Stimulated activated CD4-positive, alpha-beta T cell treated with anti-CD3 and anti-CD28 coated beads, Interleukin-15, amount 100 ng/mL, for 1 hour (primary cell): ENCODE data around the gene FAM227B.
"Not testable (repeated sequence)": the region's sequence is repeated elsewhere in the genome, so short reads cannot be mapped to it uniquely, and the experiment has no call there.

Source experiments
- DNase-seq, 2 donors: peaks; one replicate each; pipeline ENCODE4 v3.0.0-alpha.2; 2020; ENCODE audit warnings: low read depth in 1 of 2, low spot score in 1 of 2

Gene FAM227B

DNA sequence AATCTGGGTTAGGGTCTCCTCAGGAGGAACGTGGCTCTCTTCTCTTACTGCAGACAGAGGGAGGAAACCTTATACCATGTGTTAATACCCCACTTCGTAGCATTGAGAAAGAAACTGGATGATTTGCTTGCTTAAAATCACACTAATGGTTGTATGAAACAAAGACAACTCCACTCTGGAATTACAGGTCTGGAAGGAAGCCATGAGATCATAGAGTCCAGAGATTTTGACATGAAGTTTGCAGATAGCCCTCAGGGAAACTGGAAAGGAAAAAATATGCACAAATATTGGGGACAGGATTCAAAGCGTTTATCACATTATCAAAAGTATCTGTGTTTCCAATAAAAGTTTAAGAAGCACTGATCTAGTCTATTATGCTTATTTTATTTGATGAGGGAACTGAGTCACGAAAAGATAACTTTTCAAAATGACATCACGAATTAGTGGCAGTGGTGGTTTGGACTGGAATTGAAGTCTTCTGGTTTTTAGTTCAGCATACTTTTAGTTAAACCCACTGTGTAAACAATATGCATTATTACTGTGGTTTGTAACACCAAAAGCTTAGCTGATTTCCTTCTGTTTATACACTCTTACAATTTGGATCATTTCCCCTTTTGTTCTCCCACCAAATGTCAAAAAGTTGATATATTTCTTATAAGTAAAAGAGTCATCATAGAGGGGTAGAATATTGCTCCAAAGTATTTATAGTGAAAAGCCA is 180.8 kb downstream of the FAM227B start:
- no peak for DNase-seq

DNA sequence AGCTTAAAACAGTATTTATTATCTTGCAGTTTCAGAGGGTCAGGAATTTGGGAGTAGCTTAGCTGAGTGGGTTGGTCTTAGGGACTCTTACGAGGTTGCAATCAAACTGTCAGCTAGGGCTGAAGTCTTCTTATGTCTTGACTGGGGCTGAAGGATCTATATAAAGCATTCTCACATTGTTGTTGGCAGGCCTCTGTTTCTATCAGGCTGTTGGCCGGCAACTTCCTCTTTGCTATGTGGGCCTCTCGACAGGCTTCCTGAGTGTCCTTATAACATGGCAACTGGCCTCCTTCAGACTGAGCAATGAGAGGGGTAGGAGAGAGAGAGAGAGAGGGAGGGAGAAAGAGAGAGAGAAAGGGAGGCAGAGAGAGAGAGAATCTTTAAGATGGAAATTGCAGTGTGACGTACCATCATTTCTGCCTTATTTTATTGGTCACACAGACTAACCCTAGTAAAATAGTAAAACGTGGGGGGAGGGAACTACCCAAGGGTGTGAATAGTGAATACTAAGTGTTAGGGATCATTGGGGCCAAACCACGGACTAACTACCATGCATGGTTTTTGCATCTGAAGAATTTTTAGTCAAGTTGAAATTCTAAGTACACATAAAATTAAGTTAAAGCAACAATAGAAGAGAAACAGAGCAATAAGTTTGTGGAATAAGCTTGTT is 181.5 kb downstream of the FAM227B start:
- no peak for DNase-seq

DNA sequence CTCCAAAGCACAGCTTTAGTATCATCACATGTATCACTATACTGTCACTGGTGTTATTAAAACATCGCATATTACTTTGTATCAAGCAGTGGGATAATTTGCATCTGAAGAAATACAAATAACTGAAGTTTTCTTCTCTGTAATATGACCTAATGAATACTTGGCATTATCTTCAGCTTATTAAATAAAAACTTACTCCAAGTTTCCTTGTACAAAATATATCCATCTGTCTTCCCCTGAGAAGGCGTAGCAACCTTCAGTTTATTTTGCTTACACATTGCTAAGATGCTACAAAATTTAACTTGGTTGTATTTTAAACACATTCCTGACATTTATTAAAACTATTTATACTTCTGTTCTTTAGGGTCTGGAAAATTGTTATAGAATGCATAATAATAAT is 183.9 kb downstream of the FAM227B start:
- no peak for DNase-seq

DNA sequence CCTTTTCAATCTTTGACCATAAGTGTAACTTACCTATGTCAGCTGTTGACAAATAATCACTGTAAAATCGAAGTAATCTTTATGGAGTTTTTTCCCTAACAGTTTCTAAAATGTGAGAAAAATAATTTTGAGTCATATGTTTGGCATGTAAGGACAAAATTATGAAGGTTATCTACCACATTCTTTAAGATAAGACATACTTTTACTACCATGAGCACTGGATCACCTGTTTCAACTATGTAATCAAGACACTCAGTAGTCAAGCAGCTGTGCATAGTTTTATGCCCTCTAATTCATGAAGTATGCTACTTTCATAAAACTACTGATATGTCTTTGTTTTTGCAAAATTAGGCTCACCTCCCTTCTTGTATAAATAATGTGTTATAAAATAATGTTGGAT is 185.4 kb downstream of the FAM227B start:
- DNase-seq, result no peak

DNA sequence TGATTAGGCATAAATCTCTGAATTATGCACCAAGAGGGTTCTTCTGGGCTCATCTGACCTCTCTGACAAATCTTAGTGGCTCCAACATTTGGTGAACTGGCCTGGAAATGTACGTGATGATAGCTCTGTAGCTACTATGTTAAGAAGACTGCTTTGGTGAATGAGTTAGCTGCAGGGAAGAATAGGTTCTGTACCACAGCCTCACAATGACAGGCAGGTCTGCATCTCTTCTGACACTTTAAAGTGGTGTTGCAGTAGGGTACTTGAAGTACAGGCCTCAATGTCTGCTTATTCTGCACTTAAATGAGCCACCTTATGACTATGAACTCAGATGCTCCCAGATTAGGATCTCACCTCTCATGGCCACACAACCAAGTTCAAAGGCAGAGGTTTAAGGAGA is 190.6 kb downstream of the FAM227B start:
- DNase-seq, result no peak

DNA sequence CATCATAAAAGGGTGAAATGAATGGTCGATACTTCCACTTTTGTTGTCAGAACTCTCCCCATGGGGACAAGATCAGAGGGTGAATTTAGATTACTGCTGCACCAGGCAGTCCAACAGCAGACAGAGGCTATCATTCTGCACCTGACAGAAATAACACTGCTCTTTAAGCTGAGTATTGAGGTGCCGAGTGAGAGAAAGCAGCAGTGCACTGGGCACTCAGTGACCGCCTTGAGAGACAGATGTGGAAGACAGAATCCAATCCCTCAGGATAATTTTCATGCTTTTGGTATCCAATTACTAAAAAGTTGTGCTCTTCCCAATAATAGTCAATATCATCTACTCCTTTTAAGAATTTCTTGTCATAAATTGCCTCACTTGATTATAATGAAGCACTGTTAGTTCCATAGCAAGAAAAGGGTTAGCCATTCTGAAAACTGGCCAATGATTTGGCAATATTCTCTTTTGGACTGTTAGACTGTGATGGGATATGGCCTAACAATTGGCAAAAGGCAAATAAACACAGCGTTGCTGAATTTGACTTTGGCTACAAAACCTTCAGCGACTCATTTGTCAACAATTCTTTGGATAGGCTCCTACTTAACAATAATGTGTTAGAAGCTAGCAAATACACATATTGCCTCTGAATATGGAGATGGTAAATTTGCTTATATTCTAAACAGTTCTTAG is 192.1 kb downstream of the FAM227B start:
- no peak for DNase-seq

DNA sequence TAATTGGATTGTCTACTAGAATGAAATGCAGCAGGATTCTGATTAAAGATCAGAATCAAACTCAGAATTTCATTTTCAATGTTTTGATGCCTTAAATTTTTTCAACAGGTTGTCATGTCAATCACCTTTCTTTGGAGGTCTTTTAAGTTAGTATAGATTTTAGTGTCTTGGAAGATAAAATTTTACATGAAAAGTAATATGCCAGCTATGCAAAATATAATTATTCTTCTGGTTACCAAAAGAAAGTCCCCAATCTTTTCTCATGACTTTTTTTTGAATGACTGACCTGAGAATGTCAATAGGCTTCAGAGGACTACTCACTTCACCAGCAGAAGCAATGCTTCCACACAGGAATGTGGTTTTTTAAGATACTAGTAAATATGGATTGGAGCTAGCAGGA is 193.2 kb downstream of the FAM227B start:
- no peak for DNase-seq

DNA sequence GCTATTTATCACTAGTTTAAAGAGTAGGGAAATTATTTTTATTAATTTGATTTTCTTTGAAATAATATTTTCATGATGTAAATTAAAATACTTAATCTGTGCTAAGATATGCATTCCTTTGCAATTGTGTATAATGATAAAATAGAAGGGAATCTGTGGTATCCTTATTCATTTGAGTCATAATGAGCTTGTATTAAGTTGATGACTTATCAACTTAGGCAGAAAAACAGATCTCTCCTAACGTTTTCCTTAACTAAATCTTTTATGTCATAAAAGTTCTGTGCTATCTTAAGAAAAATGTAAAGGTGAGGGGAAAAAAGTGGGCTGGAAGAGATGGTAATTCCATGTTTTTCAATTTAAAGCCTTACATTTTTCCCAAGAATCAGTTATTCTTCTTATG is 195.7 kb downstream of the FAM227B start:
- DNase-seq, result no peak

DNA sequence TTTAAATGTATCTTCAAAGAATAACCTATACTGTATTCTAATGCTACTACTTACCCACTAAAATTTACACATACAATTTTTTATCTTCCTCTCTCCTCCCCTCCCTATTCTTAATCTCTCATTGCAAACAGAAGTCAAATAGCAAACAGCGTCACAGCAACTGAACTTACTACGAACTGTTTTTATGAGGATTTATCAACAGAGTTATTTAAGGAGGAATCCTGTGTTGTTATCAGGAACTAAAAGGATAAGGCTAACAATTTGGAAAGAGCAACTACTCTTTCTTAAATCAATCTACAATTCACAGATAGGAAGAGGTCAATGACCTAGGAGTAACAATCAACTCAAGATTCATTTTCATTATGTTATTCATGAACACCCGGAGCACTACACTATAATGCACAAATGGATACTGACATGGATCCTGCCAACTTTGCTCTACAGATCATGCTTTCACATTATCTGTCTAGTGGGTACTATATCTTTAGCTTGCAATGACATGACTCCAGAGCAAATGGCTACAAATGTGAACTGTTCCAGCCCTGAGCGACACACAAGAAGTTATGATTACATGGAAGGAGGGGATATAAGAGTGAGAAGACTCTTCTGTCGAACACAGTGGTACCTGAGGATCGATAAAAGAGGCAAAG is 196.6 kb downstream of the FAM227B start:
- no peak for DNase-seq

DNA sequence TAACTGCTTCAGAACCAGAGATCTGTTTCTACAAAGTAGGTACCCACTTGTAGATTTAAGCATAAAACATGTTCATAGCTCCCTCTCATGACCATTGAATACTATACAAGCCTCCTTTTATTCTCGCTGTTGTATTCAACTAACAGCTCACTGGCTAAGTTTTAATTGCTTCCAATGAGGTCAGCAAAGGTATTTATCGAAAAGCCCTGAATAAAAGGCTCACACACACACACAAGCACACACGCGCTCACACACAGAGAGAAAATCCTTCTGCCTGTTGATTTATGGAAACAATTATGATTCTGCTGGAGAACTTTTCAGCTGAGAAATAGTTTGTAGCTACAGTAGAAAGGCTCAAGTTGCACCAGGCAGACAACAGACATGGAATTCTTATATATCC is 197.6 kb downstream of the FAM227B start, which contains the start of gene FGF7:
Gene FGF7 (plus strand): TSS at position 222 of the 400 bp plus-strand sequence. CDS start 1,056 bp downstream, outside the sequence.
- DNase-seq, result no peak

DNA sequence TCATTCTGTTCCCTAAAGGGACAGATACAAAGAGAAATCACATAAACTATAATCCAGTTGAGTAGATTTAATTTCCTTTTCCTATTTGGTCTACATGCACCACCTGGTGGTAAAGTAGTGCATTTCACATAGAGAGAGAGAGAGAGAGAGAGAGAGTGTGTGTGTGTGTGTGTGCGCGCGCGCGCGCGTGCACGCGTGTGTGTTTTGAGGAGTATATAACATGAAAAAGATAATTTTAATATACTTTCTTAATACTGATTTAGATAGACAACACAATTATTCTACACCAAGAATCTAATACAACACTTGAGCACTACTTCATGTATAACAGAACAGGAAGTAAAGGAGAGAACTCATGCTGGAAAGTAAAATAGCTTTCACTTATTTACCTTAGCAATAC is 198.6 kb downstream of the FAM227B start:
- peak in 1 of 2 donors; percentile 10 for DNase-seq

DNA sequence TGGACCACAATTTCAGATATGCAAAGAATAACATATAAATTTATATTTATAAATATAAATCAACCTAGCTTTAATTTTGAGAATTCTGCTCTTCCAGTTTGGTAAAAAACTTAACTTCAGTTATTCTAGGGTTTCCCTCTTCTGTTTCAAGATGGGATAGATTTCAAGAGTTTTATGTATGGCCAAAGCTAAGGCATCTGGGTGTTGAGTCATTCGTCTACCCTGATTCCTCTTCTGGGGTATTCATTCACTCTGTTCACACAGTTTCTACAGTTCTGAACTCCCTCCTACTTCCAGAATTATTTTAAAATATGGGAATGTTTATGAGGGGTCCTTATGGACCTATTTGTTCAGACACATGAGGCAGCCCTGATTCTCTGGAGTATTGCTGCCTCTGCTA is 201.8 kb downstream of the FAM227B start:
- DNase-seq, result no peak

DNA sequence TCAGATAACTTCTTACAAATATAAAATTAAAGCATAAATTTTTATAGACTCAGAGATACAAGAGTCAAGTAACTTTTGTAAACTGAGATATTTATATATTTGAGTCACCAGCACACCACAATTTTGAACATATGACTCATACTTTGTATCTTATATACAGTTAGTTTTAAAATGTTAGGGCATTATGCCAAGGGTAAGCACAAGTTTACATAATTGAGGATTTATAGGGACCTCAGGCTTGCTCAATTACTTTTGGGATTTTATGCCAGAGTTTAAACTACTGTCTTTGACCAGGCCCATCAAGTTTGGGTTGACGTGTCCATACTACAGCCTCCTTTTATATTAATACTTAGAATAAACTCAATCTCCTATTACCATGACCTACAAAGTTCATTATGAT is 205.0 kb downstream of the FAM227B start:
- no peak for DNase-seq

DNA sequence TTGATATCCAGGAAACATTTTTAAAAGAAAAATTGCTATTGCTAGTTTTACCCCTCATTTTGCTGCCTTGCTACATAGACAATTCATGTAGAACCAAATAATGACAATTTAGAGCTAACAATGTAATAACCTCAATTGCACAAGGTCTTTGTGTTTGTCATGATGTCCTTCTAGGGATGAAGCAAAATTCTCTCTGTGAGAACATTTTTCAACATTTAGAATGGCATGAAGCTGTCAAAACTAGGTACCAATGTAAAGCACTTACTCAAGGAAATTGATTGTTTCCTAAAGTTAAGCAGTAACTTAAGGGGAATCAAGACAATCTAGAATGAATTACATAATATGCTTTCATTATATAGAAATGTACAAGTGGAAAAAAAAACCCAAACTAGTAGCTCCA is 205.5 kb downstream of the FAM227B start:
- DNase-seq, result no peak

DNA sequence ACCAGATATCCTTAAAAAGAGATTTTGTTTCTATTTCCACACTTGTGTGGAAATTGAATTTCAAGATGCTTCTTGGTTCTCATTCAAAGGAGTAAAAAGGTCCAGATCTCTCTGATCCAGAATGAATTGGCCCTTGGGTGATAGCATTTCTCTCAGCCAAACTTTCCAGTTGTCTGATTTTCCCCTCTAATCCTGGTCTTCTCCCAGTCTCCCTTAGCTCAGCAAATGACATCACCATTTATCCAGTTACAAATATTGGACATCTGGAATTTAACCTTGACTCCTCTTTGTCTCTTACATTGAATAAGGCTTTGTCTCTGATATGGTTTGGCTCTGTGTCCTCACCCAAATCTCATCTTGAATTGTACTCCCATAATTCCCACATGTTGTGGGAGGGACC is 207.8 kb downstream of the FAM227B start:
- DNase-seq, result no peak

DNA sequence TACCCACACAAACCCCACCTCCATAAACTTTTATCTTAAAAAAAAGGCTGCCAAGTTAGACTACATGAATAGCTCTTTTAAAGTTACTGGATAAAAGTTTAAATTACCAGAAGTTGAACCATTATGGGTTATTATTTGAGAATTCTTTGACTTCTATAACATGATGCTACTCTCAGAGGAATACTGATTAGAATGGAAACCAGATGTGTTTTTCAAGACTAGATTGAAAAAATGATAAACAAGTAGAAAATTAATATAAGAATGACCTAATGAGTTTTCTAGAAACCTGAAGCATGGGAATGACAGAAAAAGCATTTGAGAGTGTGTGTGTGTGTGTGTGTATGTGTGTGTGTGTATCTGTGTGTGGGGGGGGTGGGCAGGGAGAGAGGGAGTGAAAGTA is 210.0 kb downstream of the FAM227B start:
- no peak for DNase-seq

DNA sequence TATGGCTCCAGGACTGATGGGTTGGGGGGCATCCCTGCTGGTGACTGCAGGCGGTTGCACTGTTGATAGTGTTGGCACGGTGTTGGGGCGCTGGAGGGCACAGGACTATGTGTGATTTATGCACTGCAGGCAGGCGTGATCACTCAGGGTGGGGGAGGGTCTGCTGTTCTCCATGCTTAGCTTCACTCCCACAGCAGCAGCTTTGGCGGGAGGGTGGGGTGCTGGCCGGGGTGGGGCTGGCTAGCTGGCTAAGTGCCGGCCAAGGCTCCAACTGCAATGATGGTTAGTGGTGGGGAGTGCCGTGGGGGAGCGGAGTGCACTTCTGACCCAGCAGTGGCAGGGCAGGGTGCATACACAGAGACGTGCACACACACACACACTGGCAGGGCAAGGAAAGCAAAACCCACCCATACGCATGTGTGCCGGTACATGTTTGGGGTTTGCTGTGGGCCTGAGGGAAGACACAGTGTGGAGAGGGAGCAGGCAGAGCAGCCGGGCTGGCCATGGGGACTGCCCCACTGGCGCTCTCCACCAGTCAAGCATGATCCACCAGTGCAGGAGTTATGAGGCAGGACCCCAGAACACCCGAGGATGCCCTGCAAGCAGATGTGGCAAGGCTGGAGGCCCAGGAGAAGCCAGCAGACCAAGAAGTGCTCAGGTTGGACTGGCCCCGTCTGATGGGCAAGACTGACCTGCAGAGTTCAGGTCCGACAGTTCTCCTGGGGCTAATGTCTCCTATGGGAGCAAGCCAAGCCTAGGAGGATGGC is 214.1 kb downstream of the FAM227B start:
- no peak for DNase-seq

DNA sequence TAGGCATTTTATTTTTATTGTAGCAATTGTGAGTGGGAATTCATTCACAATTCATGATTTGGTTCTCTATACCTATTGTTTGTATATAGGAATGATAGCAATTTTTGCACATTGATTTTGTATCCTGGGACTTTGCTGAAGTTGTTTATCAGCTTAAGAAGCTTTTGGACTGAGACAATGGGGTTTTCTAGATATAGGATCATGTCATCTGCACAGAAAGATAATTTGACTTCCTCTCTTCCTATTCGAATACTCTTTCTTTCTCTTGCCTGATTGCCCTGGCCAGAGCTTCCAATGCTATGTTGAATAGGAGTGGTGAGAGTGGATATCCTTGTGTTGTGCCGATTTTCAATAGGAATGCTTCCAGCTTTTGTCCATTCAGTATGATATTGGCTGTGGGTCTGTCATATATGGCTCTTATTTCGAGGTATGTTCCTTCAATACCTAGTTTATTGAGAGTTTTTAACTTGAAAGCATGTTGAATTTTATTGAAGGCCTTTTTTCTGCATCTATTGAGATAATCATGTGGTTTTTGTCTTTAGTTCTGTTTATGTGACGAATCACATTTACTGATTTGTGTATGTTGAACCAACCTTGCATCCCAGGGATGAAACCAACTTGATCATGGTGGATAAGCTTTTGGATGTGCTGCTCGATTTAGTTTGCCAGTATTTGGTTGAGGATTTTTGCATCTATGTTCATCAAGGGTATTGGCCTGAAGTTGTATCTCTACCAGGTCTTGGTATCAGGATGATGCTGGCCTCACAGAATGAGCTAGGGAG is 217.9 kb downstream of the FAM227B start:
- DNase-seq, result not testable (repeated sequence)

DNA sequence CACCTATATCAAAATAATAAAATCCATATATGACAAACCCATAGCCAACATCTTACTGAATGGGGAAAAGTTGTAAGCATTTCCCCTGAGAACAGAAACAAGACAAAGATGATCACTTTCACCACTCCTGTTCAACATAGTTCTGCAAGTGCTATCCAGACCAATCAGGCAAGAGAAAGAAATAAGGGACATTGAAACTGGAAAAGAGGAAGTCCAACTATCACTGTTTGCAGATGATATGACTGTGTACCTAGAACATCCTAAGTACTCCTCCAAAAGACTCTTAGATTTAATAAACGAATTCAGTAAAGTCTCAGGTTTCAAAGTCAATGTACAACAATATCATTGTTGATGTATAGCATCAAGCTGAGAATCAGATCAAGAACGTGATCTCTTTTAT is 233.1 kb downstream of the FAM227B start:
- no peak for DNase-seq

DNA sequence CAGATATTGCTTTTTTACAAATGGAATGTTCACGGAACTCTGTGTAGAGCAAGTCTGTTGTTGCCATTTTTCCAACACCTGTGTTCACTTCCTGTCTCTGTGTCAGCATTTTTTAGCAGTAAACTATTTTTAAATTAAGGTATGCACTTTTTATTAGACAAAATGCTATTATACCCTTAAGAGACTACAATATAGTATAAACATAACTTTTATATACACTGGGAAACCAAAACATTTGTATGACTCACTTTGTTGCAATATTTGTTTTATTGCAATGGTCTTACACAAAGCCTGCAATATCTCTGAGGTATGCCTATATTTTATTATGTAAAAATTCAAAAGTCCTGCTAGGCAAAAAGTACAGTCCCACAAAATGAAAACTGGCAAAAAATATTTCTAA is 237.4 kb downstream of the FAM227B start:
- no peak for DNase-seq
